HCT116 (cell line): ENCODE data around the gene ZBTB5. TPM values are rescaled to one million over a fixed set of nuclear protein-coding genes. Genes with fewer than 3 reads are reported as not detected.

Source experiments
- ATAC-seq: fragments of 200-7000 bp; cut with Tn5 transposase; 2 replicates; pipeline ENCODE4 v1.9.1; 2020; ENCODE audit warnings: mild to moderate bottlenecking, moderate library complexity
- BruUV-seq: library from RNA; stranded (reverse); fragments of 400-500 nt; replicated peaks from 2 replicates; lab custom pipeline; 2021; lab: Mats Ljungman, UMichigan
- CTCF ChIA-PET: fragments of 300-600 bp; sonication (Branson Sonifier 250); formaldehyde crosslinking; loops from one replicate; lab custom pipeline; 2021; ENCODE audit warnings: antibody characterized with exemption; lab: Charles Lee
- POLR2A ChIA-PET: fragments of 300-600, 350-600 bp; sonication (Branson Sonifier 250); formaldehyde crosslinking; loops from one replicate; lab custom pipeline; 2021; ENCODE audit warnings: antibody characterized with exemption; lab: Charles Lee
- RAD21 ChIA-PET, 2 experiments: fragments of 300-600 bp; sonication (Branson Sonifier 250); formaldehyde crosslinking; loops; one replicate each; lab custom pipeline; 2023; ENCODE audit warnings: low total read pairs in 2 of 2; ENCODE audit not compliant: uncharacterized antibody in 2 of 2, unreplicated experiment in 2 of 2, low non-redundant PET in 1 of 2; lab: Charles Lee
- DNase-seq: peaks from one replicate; pipeline ENCODE4 v3.0.0-alpha.2; 2010; ENCODE audit warnings: low read depth, low spot score
- H2AFZ ChIP-seq: fragments of 200-600 bp; shearing (Covaris generic), sonication (generic); 2 replicates; pipeline ENCODE4 v1.6.1; 2017; ENCODE audit warnings: low read depth, mixed run types, mixed read lengths, antibody characterized with exemption, low read length; ENCODE audit not compliant: poor library complexity, severe bottlenecking
- H3K27ac ChIP-seq: 2 replicates; pipeline ENCODE4 v1.5.1; 2012; ENCODE audit warnings: low read depth, low read length
- H3K27me3 ChIP-seq: fragments of 200-600 bp; sonication (generic); 2 replicates; pipeline ENCODE4 v1.6.1; 2016; ENCODE audit warnings: mixed run types, low read length, mixed read lengths; ENCODE audit not compliant: insufficient read depth
- H3K36me3 ChIP-seq, 2 experiments: fragments of 200-500 bp in 1 of 2; fragments of 200-600 bp in 1 of 2; sonication (Bioruptor generic) in 1 of 2; sonication (generic) in 1 of 2; 2 replicates each; pipeline versions ENCODE4 v1.5.1 to v1.6.1; 2014 to 2016; ENCODE audit warnings: low read length in 2 of 2, inconsistent platforms in 1 of 2, mixed read lengths in 1 of 2, mixed run types in 1 of 2; ENCODE audit not compliant: insufficient read depth in 2 of 2, control insufficient read depth in 1 of 2
- H3K4me1 ChIP-seq, 2 experiments: fragments of 200-600 bp in 1 of 2; sonication (generic) in 1 of 2; 2 replicates each; pipeline versions ENCODE4 v1.5.1 to v1.6.1; 2012 to 2017; ENCODE audit warnings: low read length in 2 of 2, inconsistent platforms in 1 of 2, mild to moderate bottlenecking in 1 of 2, mixed read lengths in 1 of 2, mixed run types in 1 of 2, moderate library complexity in 1 of 2; ENCODE audit not compliant: insufficient read depth in 2 of 2, control insufficient read depth in 1 of 2
- H3K4me2 ChIP-seq: fragments of 200-600 bp; sonication (generic); 2 replicates; pipeline ENCODE4 v1.6.1; 2017; ENCODE audit warnings: mixed run types, low read length, mixed read lengths
- H3K4me3 ChIP-seq, 2 experiments: fragments of 200-600 bp in 1 of 2; sonication (generic) in 1 of 2; replicated peaks in 1 of 2; 2 replicates each; pipeline ENCODE4 v1.5.1; 2011 to 2016; ENCODE audit warnings: low read length in 2 of 2, control low read depth in 1 of 2, low read depth in 1 of 2, mild to moderate bottlenecking in 1 of 2, mixed read lengths in 1 of 2, mixed run types in 1 of 2
- H3K79me2 ChIP-seq: fragments of 200-600 bp; sonication (generic); 2 replicates; pipeline ENCODE4 v1.6.1; 2017; ENCODE audit warnings: mild to moderate bottlenecking, mixed run types, low read length, moderate library complexity, mixed read lengths; ENCODE audit not compliant: insufficient read depth
- H3K9ac ChIP-seq: fragments of 200-600 bp; sonication (generic); 2 replicates; pipeline ENCODE4 v1.6.1; 2016; ENCODE audit warnings: low read length, mixed read lengths
- H3K9me2 ChIP-seq: fragments of 200-600 bp; sonication (generic), shearing (Covaris generic); 2 replicates; pipeline ENCODE4 v1.6.1; 2017; ENCODE audit warnings: mixed run types, mild to moderate bottlenecking, moderate library complexity; ENCODE audit not compliant: insufficient read depth
- H3K9me3 ChIP-seq, 2 experiments: fragments of 200-500 bp in 1 of 2; fragments of 200-600 bp in 1 of 2; sonication (Bioruptor generic) in 1 of 2; sonication (generic) in 1 of 2; 2 replicates each; pipeline ENCODE4 v1.6.1; 2014 to 2017; ENCODE audit warnings: low read length in 2 of 2, mixed read lengths in 2 of 2, inconsistent platforms in 1 of 2, low read depth in 1 of 2, mild to moderate bottlenecking in 1 of 2, mixed run types in 1 of 2, moderate library complexity in 1 of 2; ENCODE audit not compliant: control insufficient read depth in 1 of 2, insufficient read depth in 1 of 2
- H4K20me1 ChIP-seq: fragments of 200-600 bp; sonication (generic), shearing (Covaris generic); 2 replicates; pipeline ENCODE4 v1.6.1; 2017; ENCODE audit warnings: mixed run types, mild to moderate bottlenecking, moderate library complexity; ENCODE audit not compliant: insufficient read depth
- ATF3 ChIP-seq: IDR thresholded peaks from 2 replicates; pipeline ENCODE4 v1.6.1; 2012
- CEBPB ChIP-seq: IDR thresholded peaks from 2 replicates; pipeline ENCODE4 v1.6.1; 2012; ENCODE audit warnings: low read depth
- CTCF ChIP-seq, 3 experiments: fragments of 200-600 bp in 1 of 3; sonication (generic) in 1 of 3; IDR thresholded peaks in 2 of 3; conservative IDR thresholded peaks in 1 of 3; 2 replicates each; pipeline ENCODE4 v1.5.1; 2012 to 2017; ENCODE audit warnings: low read depth in 2 of 3, low read length in 2 of 3, antibody characterized with exemption in 1 of 3, borderline replicate concordance in 1 of 3, control low read depth in 1 of 3, mild to moderate bottlenecking in 1 of 3, mixed read lengths in 1 of 3, mixed run types in 1 of 3, moderate library complexity in 1 of 3; ENCODE audit not compliant: insufficient read depth in 1 of 3
- EGR1 ChIP-seq: IDR thresholded peaks from 2 replicates; pipeline ENCODE4 v1.6.1; 2012; ENCODE audit warnings: low read depth
- EZH2 ChIP-seq: fragments of 200-600 bp; sonication (generic); IDR thresholded peaks from 2 replicates; pipeline ENCODE4 v1.6.1; 2017; ENCODE audit warnings: antibody characterized with exemption, mixed run types
- JUND ChIP-seq: IDR thresholded peaks from 2 replicates; pipeline ENCODE4 v1.6.1; 2012
- MAX ChIP-seq: IDR thresholded peaks from 2 replicates; pipeline ENCODE4 v1.6.1; 2012
- POLR2A ChIP-seq: IDR thresholded peaks from 2 replicates; pipeline ENCODE4 v1.7.0; 2011; ENCODE audit warnings: borderline replicate concordance; ENCODE audit not compliant: insufficient read depth, insufficient read length; ENCODE audit errors: extremely low read depth
- POLR2AphosphoS5 ChIP-seq: IDR thresholded peaks from 2 replicates; pipeline ENCODE4 v1.6.1; 2011; ENCODE audit warnings: mild to moderate bottlenecking, low read depth, low read length, moderate library complexity
- RAD21 ChIP-seq: IDR thresholded peaks from 2 replicates; pipeline ENCODE4 v1.6.1; 2012; ENCODE audit warnings: low read depth, mild to moderate bottlenecking
- REST ChIP-seq: IDR thresholded peaks from 2 replicates; pipeline ENCODE4 v1.6.1; 2012; ENCODE audit warnings: low read depth
- SIN3A ChIP-seq: IDR thresholded peaks from 2 replicates; pipeline ENCODE4 v1.6.1; 2012; ENCODE audit warnings: low read depth
- SP1 ChIP-seq: IDR thresholded peaks from 2 replicates; pipeline ENCODE4 v1.6.1; 2012; ENCODE audit warnings: low read depth
- SRF ChIP-seq: IDR thresholded peaks from 2 replicates; pipeline ENCODE4 v1.6.1; 2012; ENCODE audit warnings: low read depth
- ZFX ChIP-seq: fragments of 450-650 bp; IDR thresholded peaks from 2 replicates; pipeline ENCODE4 v1.6.1; 2017
- ZNF274 ChIP-seq: fragments of 200-500 bp; sonication (Bioruptor generic); IDR thresholded peaks from 2 replicates; pipeline ENCODE4 v1.6.1; 2014; ENCODE audit warnings: mild to moderate bottlenecking, low read depth, low read length, inconsistent platforms
- intact Hi-C: fragments of 100-400 bp; cut with micrococcal nuclease; formaldehyde crosslinking; loops from 2 replicates; pipeline ENCODE4 v1.10.0; 2022
- total RNA-seq: library from RNA; stranded (reverse); gene quantifications from one replicate; pipeline ENCODE4 v1.2.1, GENCODE V29; 2021; ENCODE audit not compliant: unreplicated experiment

Gene ZBTB5
- total RNA-seq, 1 experiment from 2014 or later, result 22.3 TPM

GRCh38 chr9:37453827-37454226 lies 11.4 kb downstream of the ZBTB5 start:
- POLR2A ChIA-PET, result interaction anchor here (1.9 kb wide), 1 partner anchor 11 kb away, joined by 5 read pairs; the partner anchor contains the start of gene ZBTB5
- Histone ChIP-seq H2AFZ (no peak overlapping the region), H3K9ac (no peak overlapping the region), H3K4me1 (peaks cover 11 to 42% of the 10 kb centered on the region in 2 experiments), H3K79me2 (peaks cover 100% of the 10 kb centered on the region), H3K4me3 (no peak overlapping the region), H4K20me1 (peaks cover 34% of the 10 kb centered on the region), H3K9me3 (no peaks in the 10 kb centered on the region), H3K4me2 (no peak overlapping the region), H3K9me2 (no peaks in the 10 kb centered on the region), H3K36me3 (peaks cover 0 to 14% of the 10 kb centered on the region in 2 experiments; a peak in 1 of 4 replicates), H3K27me3 (no peaks in the 10 kb centered on the region), H3K27ac (no peak overlapping the region)
- CTCF ChIA-PET, result no interaction called here
- ATAC-seq (no peak), DNase-seq (no peak)
- intact Hi-C loops, result no loop called here
- no TSS peak for BruUV-seq
- RAD21 ChIA-PET, result no interaction called here
- TF ChIP-seq ATF3, result no peak
- no peak for TF ChIP-seq SP1
- no peak for TF ChIP-seq POLR2AphosphoS5
- no peak for TF ChIP-seq POLR2A
- TF ChIP-seq CEBPB, result no peak
- TF ChIP-seq ZNF274, result no peak
- no peak for TF ChIP-seq SRF
- TF ChIP-seq EGR1, result no peak
- no peak for TF ChIP-seq EZH2
- TF ChIP-seq RAD21, result no peak
- no peak for TF ChIP-seq ZFX
- no peak for TF ChIP-seq MAX
- no peak for TF ChIP-seq CTCF (IDR thresholded peaks at IDR 0.05 in 2 of 3, conservative IDR thresholded peaks at IDR 0.05 in 1 of 3; ENCODE audit: borderline replicate concordance in 1 of 3, insufficient read depth in 1 of 3, low read depth in 2 of 3, low read length in 2 of 3)
- TF ChIP-seq SIN3A, result no peak
- no peak for TF ChIP-seq REST
- TF ChIP-seq JUND, result no peak
